Activated naive CD4-positive, alpha-beta T cell (primary cell): ENCODE measurements around the gene ABTB2.

Source experiments
- DNase-seq, 4 experiments: peaks; one replicate each; lab custom pipeline; 2025; lab: John Stamatoyannopoulos, UW

Gene ABTB2

GRCh38 chr11:34341931-34342533 lies 15.8 kb downstream of the ABTB2 start:
- DNase-seq, result no peak

GRCh38 chr11:34341096-34341495 lies 16.7 kb downstream of the ABTB2 start:
- no peak for DNase-seq

DNA sequence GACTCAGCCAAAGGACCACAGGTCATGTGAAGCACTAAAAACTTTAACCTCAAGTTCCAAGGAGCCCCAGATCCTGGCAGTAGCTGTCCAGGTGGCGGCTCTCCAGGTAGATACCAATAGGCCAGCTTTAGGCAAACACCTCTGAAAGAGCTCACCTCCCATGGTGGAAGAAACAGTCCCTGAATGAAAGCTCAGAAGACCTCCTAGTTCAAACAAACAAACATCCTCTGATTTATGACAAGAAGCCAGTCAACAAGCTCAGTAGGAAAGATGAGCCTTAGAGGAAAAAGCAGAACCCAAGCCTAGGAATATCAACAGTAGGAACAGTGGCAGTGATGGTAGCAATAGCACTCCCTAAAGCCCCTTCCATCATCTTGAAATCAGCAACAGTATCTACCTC lies 17.2 kb downstream of the ABTB2 start:
- no peak for DNase-seq

DNA sequence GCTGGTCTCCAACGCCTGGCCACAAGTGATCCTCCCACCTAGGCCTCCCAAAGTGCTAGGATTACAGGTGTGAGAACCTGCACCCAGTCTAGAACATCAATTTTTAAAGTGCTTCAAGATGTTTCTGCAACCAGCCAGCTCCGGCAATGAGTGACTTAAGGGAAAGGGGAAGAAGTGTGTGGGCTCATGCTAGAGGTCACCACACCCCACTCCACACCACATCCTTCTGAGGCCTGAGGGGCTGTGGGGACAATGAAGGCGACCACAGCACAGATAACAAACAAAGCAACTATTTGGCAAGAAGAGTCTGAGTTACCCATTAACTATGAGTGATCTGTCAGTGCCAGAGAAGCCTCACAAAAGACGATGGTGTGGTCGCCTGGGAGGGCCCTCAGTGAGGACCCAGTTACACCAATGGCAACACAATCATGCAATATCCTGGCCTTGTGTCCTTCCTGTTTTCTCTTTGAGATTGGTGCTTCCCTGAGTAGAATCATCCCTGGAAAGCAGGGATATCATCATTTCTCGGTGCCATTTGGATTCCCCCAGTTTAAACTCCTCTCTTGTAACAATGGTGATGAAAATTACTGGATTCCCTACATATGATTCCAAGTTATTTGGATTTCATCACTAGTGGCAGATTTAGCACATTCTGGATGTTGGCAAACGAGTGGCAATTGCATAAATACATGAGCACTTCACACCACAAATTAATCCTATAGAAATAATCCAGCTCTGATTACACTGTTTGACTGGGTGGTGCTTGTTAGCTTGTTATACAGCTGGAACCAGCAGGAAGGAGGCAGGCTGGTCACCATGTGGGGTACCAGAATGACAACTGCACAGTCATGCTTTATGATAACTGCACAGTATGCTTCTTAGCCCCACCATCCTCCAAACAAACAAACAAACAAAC lies 18.4 kb downstream of the ABTB2 start:
- no peak for DNase-seq

GRCh38 chr11:34337016-34337415 lies 20.8 kb downstream of the ABTB2 start:
- DNase-seq, result no peak

- DNase-seq, result no peak
Measured at GRCh38 chr11:34335801-34336200, 22.0 kb downstream of the ABTB2 start.

GRCh38 chr11:34335331-34335730 lies 22.5 kb downstream of the ABTB2 start:
- DNase-seq, result no peak

GRCh38 chr11:34333787-34334186 lies 24.0 kb downstream of the ABTB2 start:
- no peak for DNase-seq

- DNase-seq, result no peak
Measured at GRCh38 chr11:34332524-34332923, 25.3 kb downstream of the ABTB2 start.

GRCh38 chr11:34331736-34332135 lies 26.1 kb downstream of the ABTB2 start:
- no peak for DNase-seq

DNA sequence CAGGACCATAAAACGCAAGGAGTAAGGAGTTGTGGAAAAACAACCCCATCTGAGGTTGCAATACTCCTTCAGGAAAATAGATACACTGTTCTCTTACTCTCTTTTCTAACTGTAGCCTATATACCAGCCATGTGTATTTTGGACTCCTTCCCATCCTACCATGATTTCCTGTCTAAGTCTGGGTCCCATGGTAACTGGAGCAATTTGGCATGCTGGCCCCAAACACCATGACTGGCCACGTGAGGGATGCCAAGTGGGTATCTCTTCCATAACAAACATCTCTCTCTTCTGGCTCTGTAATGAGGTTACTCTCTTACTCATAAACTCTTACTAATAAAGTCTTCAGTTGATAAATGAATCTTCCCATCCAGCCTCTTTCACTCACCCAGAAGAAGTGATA lies 26.5 kb downstream of the ABTB2 start:
- DNase-seq, result no peak

DNA sequence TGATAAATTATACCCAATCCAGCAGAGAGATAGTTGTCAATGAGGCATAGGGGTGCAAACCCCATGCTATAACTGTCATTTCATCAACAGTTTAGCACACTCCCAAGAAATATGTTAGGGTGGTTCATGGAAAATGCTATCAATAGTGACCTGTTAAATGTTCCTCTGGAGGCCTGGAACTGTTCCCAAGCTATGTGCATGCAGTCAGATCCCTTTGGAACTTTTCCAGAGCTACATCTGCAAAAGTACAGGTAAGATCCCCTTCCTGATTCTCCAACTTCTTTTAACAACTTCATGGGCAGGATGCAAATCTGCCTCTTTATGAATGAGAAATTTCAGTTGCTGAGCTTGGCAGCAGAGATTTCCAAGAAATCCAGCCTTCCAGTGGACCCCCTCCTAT lies 27.2 kb downstream of the ABTB2 start:
- DNase-seq, result no peak

DNA sequence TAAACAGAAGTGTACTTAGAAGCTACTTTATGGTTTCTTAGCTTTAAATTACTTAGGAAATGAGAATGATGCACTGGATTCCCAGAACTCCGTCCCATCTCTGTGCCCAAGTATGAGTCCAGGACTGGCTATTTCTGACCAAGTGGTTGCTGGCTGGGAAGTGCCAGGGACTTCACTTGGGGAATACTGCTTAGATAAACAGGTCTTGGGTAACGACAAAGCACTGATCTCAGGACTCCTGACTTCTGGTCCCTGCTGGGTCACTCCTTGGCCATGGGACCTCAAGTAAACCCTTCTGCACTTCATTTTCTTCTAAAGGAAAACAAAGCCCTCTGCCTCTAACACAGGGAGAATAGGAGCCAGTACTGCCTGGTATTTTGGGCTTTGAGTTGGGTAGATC lies 27.9 kb downstream of the ABTB2 start:
- DNase-seq, result no peak

DNA sequence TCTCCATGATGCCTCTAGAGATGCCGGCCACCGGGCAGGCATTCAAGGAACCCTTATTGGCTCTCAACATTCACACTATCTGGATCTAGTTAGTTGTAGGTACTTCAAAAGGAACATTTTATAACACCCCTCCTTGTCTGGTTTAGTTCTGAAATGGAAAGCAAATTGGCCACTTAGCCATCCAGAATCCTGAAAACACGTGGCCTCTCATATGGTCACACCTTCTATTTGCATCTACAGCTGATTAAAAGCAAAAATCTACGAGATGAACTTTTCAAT lies 29.2 kb downstream of the ABTB2 start:
- no peak for DNase-seq

- DNase-seq, result no peak
Measured at GRCh38 chr11:34327804-34328631, 29.8 kb downstream of the ABTB2 start.

DNA sequence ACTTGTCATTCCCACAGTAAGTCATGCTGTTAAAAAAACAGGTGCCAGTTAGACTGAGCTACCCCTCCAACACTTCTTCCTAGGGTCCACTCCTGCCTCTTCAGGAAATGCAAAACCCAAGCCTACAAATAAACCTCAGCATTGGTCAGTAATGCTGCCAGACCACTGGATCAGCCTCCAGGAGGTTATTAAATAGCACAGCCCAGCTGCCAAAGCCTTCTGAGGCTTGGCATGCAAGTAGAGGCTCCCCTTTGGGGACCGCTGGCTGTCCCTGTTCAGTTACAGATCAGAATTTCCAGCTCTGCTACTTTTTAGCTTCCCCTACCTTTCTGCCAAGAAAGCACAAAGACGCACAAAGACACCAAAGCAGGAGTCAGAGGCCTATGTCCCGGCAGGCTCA lies 33.3 kb downstream of the ABTB2 start:
- DNase-seq, result no peak

DNA sequence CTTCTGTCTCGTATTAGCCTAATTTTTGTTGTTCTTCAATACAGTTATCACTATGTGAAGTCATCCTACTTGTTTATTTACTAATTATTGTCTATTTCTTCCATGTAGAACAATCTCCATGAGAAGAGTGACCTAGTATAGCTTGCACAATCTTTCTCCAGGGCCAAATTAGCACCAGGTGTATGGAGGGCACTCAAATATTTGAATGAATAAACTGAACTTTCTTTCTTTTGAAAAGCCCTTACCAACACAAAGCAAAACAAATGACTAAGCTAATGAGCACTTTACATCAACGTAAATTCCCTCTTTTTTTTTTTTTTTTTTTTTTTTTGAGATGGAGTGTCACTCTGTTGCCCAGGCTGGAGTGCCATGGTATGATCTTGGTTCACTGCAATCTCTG lies 34.2 kb downstream of the ABTB2 start:
- DNase-seq, result no peak

- no peak for DNase-seq
Measured at GRCh38 chr11:34318111-34319037, 39.4 kb downstream of the ABTB2 start.

DNA sequence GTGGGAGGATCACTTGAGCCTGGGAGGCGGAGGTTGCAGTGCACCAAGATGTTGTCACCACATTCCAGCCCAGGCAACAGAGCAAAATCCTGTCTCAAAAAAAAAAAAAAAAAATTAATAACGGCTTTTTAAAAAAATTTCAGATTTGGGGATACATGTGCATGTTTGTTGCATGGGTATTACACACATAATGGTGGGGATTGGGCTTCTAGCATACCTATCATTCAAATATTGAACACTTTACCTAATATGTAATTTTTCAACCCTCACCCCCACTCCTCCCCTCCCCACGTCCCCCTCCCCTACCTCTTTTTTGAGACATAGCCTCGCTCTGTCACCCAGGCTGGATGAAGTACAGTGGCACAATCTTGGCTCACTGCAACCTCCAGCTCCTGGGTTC lies 40.1 kb downstream of the ABTB2 start:
- no peak for DNase-seq

GRCh38 chr11:34317036-34317360 lies 40.8 kb downstream of the ABTB2 start:
- no peak for DNase-seq

- no peak for DNase-seq
Measured at GRCh38 chr11:34316347-34317035, 41.3 kb downstream of the ABTB2 start.
